Measurements from ENCODE around the gene PTPN22.

Gene PTPN22

GRCh38 chr1:113765306-113766230 is 105.9 kb downstream of the PTPN22 start:
- DNase-seq (ENCODE audit: low read depth in 2 of 3, low spot score in 2 of 3): no peak
